Fibroblast of lung (primary cell): ENCODE data around the gene SLC37A4. TPM values are rescaled to one million over a fixed set of nuclear protein-coding genes. Genes with fewer than 3 reads are reported as not detected.
A peak's percentile ranks its signal among the peaks of the same experiment; 100 is the strongest.

Source experiments
- DNase-seq, 2 donors: peaks; one replicate each; pipeline versions ENCODE4 v3.0.0 to v3.0.0-alpha.2; 2010; ENCODE audit warnings: low read depth in 2 of 2
- H2AFZ ChIP-seq: 2 replicates; pipeline ENCODE4 v1.5.1; 2012; ENCODE audit warnings: low read length, control low read depth, inconsistent platforms
- H3K27ac ChIP-seq: 2 replicates; pipeline ENCODE4 v1.5.1; 2011; ENCODE audit warnings: low read length, control low read depth; ENCODE audit not compliant: insufficient read depth
- H3K27me3 ChIP-seq: 2 replicates; pipeline ENCODE4 v1.5.1; 2011; ENCODE audit warnings: mild to moderate bottlenecking, low read length; ENCODE audit not compliant: control insufficient read depth, insufficient read depth
- H3K36me3 ChIP-seq: 2 replicates; pipeline ENCODE4 v1.5.1; 2011; ENCODE audit warnings: low read length; ENCODE audit not compliant: control insufficient read depth, insufficient read depth
- H3K4me1 ChIP-seq: 2 replicates; pipeline ENCODE4 v1.5.1; 2011; ENCODE audit warnings: low read length; ENCODE audit not compliant: control insufficient read depth, insufficient read depth; ENCODE audit errors: extremely low read depth
- H3K4me2 ChIP-seq: 2 replicates; pipeline ENCODE4 v1.5.1; 2011; ENCODE audit warnings: low read length, control low read depth; ENCODE audit not compliant: insufficient read depth; ENCODE audit errors: extremely low read depth
- H3K4me3 ChIP-seq, 4 experiments: fragments of 200-600 bp in 1 of 4; sonication (generic) in 1 of 4; replicated peaks in 1 of 4; 2 replicates each; pipeline ENCODE4 v1.5.1; 2011 to 2016; ENCODE audit warnings: low read length in 4 of 4, low read depth in 3 of 4, mild to moderate bottlenecking in 3 of 4, control low read depth in 2 of 4, inconsistent platforms in 1 of 4, mixed read lengths in 1 of 4; ENCODE audit not compliant: insufficient read depth in 1 of 4; ENCODE audit errors: control extremely low read depth in 1 of 4
- H3K79me2 ChIP-seq: 2 replicates; pipeline ENCODE4 v1.5.1; 2012; ENCODE audit warnings: mild to moderate bottlenecking, low read length, inconsistent platforms; ENCODE audit not compliant: control insufficient read depth, insufficient read depth
- H3K9ac ChIP-seq: 2 replicates; pipeline ENCODE4 v1.5.1; 2011; ENCODE audit warnings: mild to moderate bottlenecking, low read length, control low read depth; ENCODE audit not compliant: insufficient read depth
- H3K9me3 ChIP-seq: 2 replicates; pipeline ENCODE4 v1.5.1; 2012; ENCODE audit warnings: low read depth, low read length; ENCODE audit not compliant: control insufficient read depth, insufficient read depth
- H4K20me1 ChIP-seq: 2 replicates; pipeline ENCODE4 v1.5.1; 2011; ENCODE audit warnings: low read length; ENCODE audit not compliant: control insufficient read depth, insufficient read depth; ENCODE audit errors: extremely low read depth
- EZH2 ChIP-seq: IDR thresholded peaks from 2 replicates; pipeline ENCODE4 v1.5.1; 2012; ENCODE audit warnings: low read length, control low read depth, mild to moderate bottlenecking; ENCODE audit errors: missing control alignments
- polyA minus RNA-seq: library from RNA; depleted of rRNA, polyadenylated mRNA; stranded (reverse); fragments of >200 nt; gene quantifications from 2 replicates; pipeline ENCODE4 v1.2.3, GENCODE V29; 2011; ENCODE audit warnings: low replicate concordance
- polyA plus RNA-seq, 2 donors: library from polyadenylated mRNA; depleted of rRNA in 1 of 2; stranded (reverse) in 1 of 2; unstranded in 1 of 2; fragments of >200 nt; gene quantifications; 2 replicates each; pipeline ENCODE4 v1.2.1, GENCODE V29; 2011 to 2012; ENCODE audit warnings: missing spikeins in 1 of 2
- total RNA-seq: library from RNA; depleted of rRNA; stranded (reverse); fragments of >200 nt; gene quantifications from 2 replicates; pipeline ENCODE4 v1.2.1, GENCODE V29; 2014
- TF ChIP-seq, protein P1 (sequence below), 2 donors: IDR thresholded peaks in 1 of 2; conservative IDR thresholded peaks in 1 of 2; 1 replicate in 1 of 2; 2 replicates in 1 of 2; pipeline ENCODE4 v1.5.1; 2011 to 2012; ENCODE audit warnings: low read length in 2 of 2, control low read depth in 1 of 2, inconsistent platforms in 1 of 2, low read depth in 1 of 2, mild to moderate bottlenecking in 1 of 2

SLC37A4 gene
- total RNA-seq (10.0 and 10.1 TPM in 2 replicates), polyA plus RNA-seq (12.6 and 14.4 TPM in 2 replicates), polyA minus RNA-seq (16.5 and 33.4 TPM in 2 replicates)
- polyA plus RNA-seq (2012): 6.9 and 11.2 TPM in 2 replicates

DNA sequence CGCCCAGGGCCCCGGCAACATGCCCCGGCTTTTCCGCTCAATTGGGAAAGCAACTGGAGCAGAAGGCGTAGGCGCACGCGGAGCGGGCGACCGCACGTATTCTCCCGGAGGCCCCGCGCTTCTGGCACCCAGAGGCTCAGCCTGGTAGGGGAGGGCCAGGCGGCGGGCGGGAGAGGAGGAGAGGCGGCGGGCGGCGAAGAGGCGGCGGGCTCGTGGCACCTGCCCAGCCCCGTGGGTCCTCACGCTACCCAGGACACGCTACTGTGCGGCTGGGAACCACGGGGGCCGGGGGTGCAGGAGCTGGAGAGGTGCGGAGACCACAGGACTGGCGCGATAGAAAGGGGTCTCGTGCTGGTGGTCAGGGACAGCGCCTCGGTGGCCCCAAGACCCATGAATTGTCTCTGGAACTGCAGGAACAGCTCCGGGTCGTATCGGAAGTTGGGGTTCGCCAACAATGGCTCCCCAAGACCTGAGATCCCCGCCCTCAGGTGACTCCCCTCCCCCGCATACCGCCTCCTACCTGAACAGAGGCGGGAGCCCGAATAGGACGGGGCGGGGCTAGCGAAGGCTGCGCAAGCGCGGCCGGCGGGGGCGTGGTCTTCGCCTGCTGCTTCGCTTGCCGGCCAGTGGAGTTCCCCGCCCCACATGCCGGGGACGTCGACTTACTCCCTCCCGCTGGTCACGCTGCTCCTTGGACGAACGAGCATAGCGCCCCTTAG, at the start of gene SLC37A4:
TSS of gene SLC37A4 (minus strand) at position 549 of the 719 bp plus-strand sequence.
- H3K27ac ChIP-seq: no peak within 1 kb of the TSS
- H4K20me1 ChIP-seq: no peaks in the 10 kb centered on the region
- no peaks in the 10 kb centered on the region for H3K27me3 ChIP-seq
- H3K4me3 ChIP-seq: peak within 1 kb of the TSS; percentile 83 to 85 (median 83)
- TF ChIP-seq EZH2: no peak
- TF ChIP-seq, protein P1, sequence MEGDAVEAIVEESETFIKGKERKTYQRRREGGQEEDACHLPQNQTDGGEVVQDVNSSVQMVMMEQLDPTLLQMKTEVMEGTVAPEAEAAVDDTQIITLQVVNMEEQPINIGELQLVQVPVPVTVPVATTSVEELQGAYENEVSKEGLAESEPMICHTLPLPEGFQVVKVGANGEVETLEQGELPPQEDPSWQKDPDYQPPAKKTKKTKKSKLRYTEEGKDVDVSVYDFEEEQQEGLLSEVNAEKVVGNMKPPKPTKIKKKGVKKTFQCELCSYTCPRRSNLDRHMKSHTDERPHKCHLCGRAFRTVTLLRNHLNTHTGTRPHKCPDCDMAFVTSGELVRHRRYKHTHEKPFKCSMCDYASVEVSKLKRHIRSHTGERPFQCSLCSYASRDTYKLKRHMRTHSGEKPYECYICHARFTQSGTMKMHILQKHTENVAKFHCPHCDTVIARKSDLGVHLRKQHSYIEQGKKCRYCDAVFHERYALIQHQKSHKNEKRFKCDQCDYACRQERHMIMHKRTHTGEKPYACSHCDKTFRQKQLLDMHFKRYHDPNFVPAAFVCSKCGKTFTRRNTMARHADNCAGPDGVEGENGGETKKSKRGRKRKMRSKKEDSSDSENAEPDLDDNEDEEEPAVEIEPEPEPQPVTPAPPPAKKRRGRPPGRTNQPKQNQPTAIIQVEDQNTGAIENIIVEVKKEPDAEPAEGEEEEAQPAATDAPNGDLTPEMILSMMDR (conservative IDR thresholded peaks at IDR 0.05 in 1 of 2, IDR thresholded peaks at IDR 0.05 in 1 of 2; ENCODE audit: low read depth in 1 of 2, low read length in 2 of 2): peak in 1 of 2 donors; percentile 95
- peak within 1 kb of the TSS; percentile 98 for H2AFZ ChIP-seq
- H3K79me2 ChIP-seq: no peaks in the 10 kb centered on the region
- H3K9me3 ChIP-seq: no peaks in the 10 kb centered on the region
- H3K36me3 ChIP-seq: peaks cover 3% of the 10 kb centered on the region
- peak within 1 kb of the TSS; percentile 71 for H3K9ac ChIP-seq
- DNase-seq: peak; percentile 97 to 98
- H3K4me1 ChIP-seq: no peaks in the 10 kb centered on the region
- peak within 1 kb of the TSS; percentile 97 for H3K4me2 ChIP-seq

GRCh38 chr11:119078675-119079420, 48.2 kb upstream of the SLC37A4 start:
- Histone ChIP-seq H3K9ac (no peak overlapping the region), H3K27me3 (no peaks in the 10 kb centered on the region), H4K20me1 (no peaks in the 10 kb centered on the region), H3K27ac (no peak overlapping the region), H2AFZ (no peak overlapping the region), H3K9me3 (no peaks in the 10 kb centered on the region), H3K79me2 (no peaks in the 10 kb centered on the region), H3K4me3 (no peak overlapping the region), H3K36me3 (peaks cover 25% of the 10 kb centered on the region), H3K4me2 (no peak overlapping the region), H3K4me1 (no peaks in the 10 kb centered on the region)
- no peak for DNase-seq
- TF ChIP-seq EZH2: no peak
- TF ChIP-seq, protein P1 (conservative IDR thresholded peaks at IDR 0.05 in 1 of 2, IDR thresholded peaks at IDR 0.05 in 1 of 2; ENCODE audit: low read depth in 1 of 2, low read length in 2 of 2): no peak

DNA sequence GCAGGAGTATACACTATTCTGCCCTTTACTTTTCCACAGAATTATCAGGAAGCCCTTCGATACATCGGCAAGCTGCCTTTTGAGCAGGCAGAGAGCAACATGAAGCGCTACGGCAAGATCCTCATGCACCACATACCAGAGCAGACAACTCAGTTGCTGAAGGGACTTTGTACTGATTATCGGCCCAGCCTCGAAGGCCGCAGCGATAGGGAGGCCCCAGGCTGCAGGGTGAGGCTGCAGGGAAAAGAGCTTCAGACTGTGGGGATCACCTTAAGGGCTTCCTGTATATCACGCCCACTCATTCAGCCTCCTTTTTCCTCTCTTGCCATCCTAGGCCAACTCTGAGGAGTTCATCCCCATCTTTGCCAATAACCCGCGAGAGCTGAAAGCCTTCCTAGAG, 47.2 kb upstream of the SLC37A4 start:
- H3K27ac ChIP-seq: no peak overlapping the region
- TF ChIP-seq EZH2: no peak
- TF ChIP-seq, protein P1 (conservative IDR thresholded peaks at IDR 0.05 in 1 of 2, IDR thresholded peaks at IDR 0.05 in 1 of 2; ENCODE audit: low read depth in 1 of 2, low read length in 2 of 2): no peak
- H3K4me3 ChIP-seq: no peak overlapping the region
- no peak for DNase-seq
- H2AFZ ChIP-seq: no peak overlapping the region
- no peaks in the 10 kb centered on the region for H3K4me1 ChIP-seq
- no peaks in the 10 kb centered on the region for H3K9me3 ChIP-seq
- H3K27me3 ChIP-seq: no peaks in the 10 kb centered on the region
- H3K4me2 ChIP-seq: no peak overlapping the region
- H3K36me3 ChIP-seq: peaks cover 27% of the 10 kb centered on the region
- no peaks in the 10 kb centered on the region for H4K20me1 ChIP-seq
- H3K9ac ChIP-seq: no peak overlapping the region
- H3K79me2 ChIP-seq: no peaks in the 10 kb centered on the region
